Measurements from ENCODE around the gene GYS2.

Gene GYS2

DNA sequence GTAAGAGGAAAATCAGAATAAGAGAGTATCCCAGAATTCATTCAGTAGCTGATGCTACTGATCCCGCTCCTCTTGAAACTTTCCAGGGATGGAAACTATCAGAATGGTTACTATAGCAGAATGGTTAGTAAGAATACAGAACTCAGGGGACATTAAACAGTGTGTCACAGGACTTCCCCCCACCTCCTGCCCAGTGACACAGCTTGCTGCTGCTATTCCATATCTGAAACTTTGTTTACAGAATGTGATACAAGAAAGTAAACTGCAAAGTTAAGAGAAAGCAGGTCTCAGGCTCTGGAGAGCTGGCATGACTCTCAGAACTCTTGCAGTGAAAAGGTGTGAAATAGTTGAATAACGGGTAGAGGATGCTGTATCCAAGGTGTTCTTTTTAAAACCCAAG is 75.2 kb downstream of the GYS2 start:
- no peak overlapping the region for H3K4me3 ChIP-seq (ENCODE audit: low read depth, low read length)
- TF ChIP-seq, protein P1, sequence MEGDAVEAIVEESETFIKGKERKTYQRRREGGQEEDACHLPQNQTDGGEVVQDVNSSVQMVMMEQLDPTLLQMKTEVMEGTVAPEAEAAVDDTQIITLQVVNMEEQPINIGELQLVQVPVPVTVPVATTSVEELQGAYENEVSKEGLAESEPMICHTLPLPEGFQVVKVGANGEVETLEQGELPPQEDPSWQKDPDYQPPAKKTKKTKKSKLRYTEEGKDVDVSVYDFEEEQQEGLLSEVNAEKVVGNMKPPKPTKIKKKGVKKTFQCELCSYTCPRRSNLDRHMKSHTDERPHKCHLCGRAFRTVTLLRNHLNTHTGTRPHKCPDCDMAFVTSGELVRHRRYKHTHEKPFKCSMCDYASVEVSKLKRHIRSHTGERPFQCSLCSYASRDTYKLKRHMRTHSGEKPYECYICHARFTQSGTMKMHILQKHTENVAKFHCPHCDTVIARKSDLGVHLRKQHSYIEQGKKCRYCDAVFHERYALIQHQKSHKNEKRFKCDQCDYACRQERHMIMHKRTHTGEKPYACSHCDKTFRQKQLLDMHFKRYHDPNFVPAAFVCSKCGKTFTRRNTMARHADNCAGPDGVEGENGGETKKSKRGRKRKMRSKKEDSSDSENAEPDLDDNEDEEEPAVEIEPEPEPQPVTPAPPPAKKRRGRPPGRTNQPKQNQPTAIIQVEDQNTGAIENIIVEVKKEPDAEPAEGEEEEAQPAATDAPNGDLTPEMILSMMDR (IDR thresholded peaks at IDR 0.05; ENCODE audit: low read depth, low read length, missing control alignments): no peak
- DNase-seq (ENCODE audit: low read depth): no peak

DNA sequence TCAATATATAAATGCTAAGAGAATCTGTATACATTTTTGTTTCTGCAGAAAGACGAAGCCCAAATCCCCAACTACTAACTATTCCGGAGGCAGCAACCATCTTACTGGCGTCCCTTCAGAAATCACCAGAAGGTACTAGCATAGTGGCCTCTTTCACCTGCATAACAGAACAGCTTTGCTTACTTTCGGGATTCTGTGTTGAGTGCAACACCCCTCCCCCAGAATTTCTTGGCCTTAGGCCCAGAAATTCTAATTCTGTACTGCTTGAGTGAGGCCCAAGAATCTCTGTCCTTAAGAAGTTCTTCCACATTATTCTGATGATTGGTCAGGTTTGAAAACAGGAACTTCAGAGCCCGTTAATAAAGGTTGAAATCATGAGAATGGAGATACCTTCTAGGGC is 75.7 kb downstream of the GYS2 start:
- TF ChIP-seq, protein P1 (IDR thresholded peaks at IDR 0.05; ENCODE audit: low read depth, low read length, missing control alignments): no peak
- no peak for DNase-seq (ENCODE audit: low read depth)
- no peak overlapping the region for H3K4me3 ChIP-seq (ENCODE audit: low read depth, low read length)

DNA sequence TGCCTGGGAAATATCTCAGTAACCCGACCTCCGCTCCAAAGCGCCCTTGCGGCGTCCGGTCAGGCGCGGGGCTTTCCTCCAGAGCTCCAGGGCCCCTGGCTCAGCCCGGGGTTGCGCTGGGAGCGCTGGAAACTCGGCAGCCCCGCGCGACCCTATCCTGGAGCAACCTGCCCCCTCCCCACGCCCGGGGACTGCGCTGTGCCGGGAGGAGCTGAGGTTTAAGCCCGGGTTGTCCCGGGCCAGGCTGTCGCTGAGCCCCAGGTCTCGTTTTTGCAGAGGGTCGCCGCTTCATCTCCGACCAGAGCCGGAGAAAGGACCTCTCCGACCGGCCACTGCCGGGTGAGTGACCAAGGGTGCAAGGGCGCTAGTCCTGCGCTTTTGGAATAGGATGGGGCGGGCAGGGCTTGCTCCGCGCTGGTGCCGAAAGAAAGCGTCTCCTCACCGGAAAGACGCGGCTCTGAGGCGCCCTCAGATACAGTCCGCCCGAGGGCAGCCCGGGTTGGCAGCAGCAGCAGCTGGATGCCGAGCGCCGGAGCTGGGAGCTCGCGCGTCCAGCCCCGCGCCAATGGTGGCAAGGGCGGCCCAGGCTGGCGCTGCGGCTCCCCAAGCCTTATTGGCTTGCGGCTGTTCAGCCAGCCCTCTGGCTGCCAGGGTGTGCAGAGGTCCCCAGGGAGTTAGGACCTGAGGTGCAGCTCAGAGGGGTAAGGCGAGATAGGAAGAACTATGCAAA is 77.0 kb downstream of the GYS2 start:
- H3K4me3 ChIP-seq (ENCODE audit: low read depth, low read length): peak overlapping the region; percentile 54
- TF ChIP-seq, protein P1 (IDR thresholded peaks at IDR 0.05; ENCODE audit: low read depth, low read length, missing control alignments): no peak
- peak; percentile 39 for DNase-seq (ENCODE audit: low read depth)

DNA sequence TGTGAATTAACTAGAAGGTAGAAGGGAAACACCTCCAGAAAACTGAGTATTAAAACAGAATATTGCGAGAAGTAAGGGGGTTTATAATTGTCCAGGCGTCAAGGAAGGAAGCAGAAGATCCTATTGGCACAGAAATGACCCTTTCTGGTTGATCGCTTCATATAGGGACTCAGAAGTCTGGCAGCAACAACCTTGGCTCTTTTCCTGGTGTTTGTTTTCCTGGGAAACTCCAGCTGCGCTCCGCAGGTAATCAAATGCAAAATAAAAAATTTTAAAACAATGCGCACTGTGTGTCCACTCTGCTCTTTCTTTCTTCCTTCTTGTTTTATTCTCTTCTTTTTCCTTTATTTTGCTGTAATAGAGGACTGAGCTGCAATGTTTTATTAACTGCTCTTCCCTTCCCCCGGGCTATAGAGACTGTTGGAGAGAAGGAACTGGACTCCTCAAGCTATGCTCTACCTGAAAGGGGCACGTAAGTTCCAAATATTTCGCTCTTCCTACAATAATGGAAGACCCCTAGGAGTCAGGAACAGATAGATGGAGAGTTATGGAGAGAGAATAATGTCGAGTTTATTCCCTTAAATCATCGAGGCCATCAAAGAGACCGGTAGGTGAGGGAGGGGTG is 77.8 kb downstream of the GYS2 start:
- H3K4me3 ChIP-seq (ENCODE audit: low read depth, low read length): no peak overlapping the region
- no peak for DNase-seq (ENCODE audit: low read depth)
- TF ChIP-seq, protein P1 (IDR thresholded peaks at IDR 0.05; ENCODE audit: low read depth, low read length, missing control alignments): no peak

DNA sequence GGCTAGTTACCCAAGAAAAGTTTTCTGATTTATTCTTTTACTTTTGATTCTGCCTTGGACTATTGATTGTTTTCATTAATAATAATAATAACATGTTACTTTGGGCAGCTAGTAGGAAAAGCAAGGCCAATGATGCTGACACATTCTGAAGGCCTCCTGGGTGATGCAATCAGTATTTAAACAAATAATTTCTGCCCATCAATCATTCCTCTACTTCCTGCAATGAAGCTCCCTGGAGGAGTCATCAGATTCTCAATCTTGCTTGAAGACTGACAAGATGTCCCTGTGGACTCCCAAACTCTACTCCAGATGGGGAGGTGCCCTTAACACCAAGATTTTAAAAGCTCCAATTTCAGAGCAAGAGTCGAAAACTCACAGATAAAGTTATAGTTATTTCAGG is 78.6 kb downstream of the GYS2 start, which contains the start of gene SPX:
Gene SPX (plus strand): TSS at position 244 of the 400 bp plus-strand sequence. CDS start 177 bp downstream, outside the sequence.
- TF ChIP-seq, protein P1 (IDR thresholded peaks at IDR 0.05; ENCODE audit: low read depth, low read length, missing control alignments): no peak
- H3K4me3 ChIP-seq (ENCODE audit: low read depth, low read length): no peak within 1 kb of the TSS
- DNase-seq (ENCODE audit: low read depth): no peak

DNA sequence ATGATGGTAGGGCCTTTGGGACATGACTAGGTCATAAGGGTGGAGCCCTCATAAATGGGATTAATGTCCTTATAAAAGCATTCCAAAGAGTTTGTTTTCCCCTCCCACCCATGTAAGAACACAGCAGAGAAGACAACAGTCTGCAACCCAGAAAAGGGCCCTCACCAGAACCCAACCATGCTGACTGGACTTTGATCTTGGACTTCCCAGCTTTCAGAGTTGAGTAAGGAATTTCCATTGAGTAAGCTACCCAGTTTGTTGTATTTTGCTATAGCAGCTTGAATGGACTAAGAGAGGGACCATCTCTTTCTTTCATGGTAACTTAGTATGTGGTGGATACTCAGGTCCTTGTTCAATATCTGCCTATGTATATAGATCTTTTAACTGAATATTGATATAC is 81.5 kb downstream of the GYS2 start:
- TF ChIP-seq, protein P1 (IDR thresholded peaks at IDR 0.05; ENCODE audit: low read depth, low read length, missing control alignments): no peak
- H3K4me3 ChIP-seq (ENCODE audit: low read depth, low read length): no peak overlapping the region
- no peak for DNase-seq (ENCODE audit: low read depth)

All from GM12864 (cell line).